Measurements from ENCODE around the gene TBX1. TPM values are rescaled to one million over a fixed set of nuclear protein-coding genes. Genes with fewer than 3 reads are reported as not detected.

The TBX1 gene
- total RNA-seq, 1 donor from 2014 or later, result 5.9 TPM

DNA sequence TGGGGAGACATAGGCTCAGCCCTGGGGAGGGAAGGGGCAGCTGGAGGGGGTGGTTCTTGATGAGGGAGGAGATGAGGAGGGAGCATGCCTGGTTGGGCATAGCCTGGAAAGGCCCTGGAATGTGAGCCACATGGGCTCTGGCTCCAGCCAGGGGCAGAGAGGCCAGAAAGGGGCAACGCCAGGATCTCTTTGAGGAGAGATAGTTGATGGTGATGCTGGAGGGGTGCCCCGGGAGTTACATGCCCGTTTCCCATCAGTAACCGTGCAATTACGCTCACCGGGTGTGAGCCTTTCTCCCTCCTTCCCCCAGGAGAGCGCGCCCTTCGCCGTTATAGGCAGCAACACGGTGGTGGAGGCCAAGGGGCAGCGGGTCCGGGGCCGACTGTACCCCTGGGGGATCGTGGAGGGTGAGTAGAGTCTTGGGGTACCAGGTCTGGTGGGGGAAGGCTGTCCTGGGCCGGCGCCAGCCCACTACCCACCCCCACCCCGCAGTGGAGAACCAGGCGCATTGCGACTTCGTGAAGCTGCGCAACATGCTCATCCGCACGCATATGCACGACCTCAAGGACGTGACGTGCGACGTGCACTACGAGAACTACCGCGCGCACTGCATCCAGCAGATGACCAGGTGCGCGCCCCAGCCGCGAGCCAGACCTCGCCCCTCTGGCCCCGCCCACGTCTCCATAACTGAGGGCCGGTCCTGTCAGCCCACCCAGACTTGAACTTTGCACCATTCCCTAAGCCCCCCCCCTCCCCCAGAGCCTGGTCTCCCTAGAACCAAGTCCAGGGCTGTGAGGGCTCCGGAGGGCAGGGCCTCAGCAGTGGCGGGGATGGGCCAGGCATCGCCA lies 39.0 kb upstream of the TBX1 start:
- peaks cover 62% of the 10 kb centered on the region for H3K27me3 Mint-ChIP-seq
- no peak for DNase-seq (ENCODE audit: low spot score, unreplicated experiment)
- H3K27ac Mint-ChIP-seq, result no peak overlapping the region
- H3K9me3 Mint-ChIP-seq (ENCODE audit: low read depth), result no peaks in the 10 kb centered on the region
- peaks cover 11% of the 10 kb centered on the region for H3K36me3 Mint-ChIP-seq (ENCODE audit: insufficient read depth)
- TF ChIP-seq, protein P1, sequence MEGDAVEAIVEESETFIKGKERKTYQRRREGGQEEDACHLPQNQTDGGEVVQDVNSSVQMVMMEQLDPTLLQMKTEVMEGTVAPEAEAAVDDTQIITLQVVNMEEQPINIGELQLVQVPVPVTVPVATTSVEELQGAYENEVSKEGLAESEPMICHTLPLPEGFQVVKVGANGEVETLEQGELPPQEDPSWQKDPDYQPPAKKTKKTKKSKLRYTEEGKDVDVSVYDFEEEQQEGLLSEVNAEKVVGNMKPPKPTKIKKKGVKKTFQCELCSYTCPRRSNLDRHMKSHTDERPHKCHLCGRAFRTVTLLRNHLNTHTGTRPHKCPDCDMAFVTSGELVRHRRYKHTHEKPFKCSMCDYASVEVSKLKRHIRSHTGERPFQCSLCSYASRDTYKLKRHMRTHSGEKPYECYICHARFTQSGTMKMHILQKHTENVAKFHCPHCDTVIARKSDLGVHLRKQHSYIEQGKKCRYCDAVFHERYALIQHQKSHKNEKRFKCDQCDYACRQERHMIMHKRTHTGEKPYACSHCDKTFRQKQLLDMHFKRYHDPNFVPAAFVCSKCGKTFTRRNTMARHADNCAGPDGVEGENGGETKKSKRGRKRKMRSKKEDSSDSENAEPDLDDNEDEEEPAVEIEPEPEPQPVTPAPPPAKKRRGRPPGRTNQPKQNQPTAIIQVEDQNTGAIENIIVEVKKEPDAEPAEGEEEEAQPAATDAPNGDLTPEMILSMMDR (IDR thresholded peaks at IDR 0.05; ENCODE audit: unreplicated experiment), result no peak
- no peak overlapping the region for H3K4me3 Mint-ChIP-seq (ENCODE audit: low read depth)
- H3K4me1 Mint-ChIP-seq (ENCODE audit: low read depth), result peaks cover 9% of the 10 kb centered on the region

DNA sequence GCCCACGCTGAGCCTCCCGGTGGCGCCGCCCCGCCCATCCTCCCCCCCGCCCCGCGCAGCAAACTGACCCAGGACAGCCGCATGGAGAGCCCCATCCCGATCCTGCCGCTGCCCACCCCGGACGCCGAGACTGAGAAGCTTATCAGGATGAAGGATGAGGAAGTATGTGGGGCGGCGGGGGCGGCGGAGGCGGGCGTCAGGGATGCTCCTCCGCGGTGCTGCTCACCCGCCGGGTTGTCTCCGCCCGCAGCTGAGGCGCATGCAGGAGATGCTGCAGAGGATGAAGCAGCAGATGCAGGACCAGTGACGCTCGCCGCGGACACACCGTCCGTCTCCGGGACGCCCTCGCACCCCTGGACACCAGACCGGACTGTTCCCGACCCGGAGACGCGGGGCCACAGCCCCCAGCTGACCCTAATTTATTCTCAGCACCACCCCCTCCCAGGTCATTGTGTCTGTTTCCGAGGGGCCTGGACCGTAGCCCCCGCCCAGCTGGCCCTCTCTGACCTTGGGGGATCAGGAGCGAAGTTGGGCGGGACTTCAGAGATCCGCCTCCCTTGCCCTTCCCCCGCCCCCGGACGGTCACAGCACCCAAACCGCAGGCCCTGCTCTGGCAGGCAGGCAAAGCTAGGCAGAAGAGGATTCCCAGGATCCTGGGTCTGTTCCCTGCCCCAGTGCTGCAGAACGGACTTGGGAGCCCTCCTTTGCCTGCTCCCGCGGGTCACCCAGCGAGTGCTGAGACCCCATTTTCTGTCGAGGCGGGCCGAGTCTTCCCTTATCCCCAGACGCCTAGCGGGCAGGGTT lies 38.2 kb upstream of the TBX1 start:
- Mint-ChIP-seq H3K4me3 (ENCODE audit: low read depth) (no peak overlapping the region), H3K4me1 (ENCODE audit: low read depth) (peaks cover 9% of the 10 kb centered on the region), H3K36me3 (ENCODE audit: insufficient read depth) (peaks cover 11% of the 10 kb centered on the region), H3K27ac (no peak overlapping the region), H3K27me3 (peaks cover 70% of the 10 kb centered on the region), H3K9me3 (ENCODE audit: low read depth) (no peaks in the 10 kb centered on the region)
- TF ChIP-seq, protein P1 (IDR thresholded peaks at IDR 0.05; ENCODE audit: unreplicated experiment), result no peak
- DNase-seq (ENCODE audit: low spot score, unreplicated experiment), result no peak

DNA sequence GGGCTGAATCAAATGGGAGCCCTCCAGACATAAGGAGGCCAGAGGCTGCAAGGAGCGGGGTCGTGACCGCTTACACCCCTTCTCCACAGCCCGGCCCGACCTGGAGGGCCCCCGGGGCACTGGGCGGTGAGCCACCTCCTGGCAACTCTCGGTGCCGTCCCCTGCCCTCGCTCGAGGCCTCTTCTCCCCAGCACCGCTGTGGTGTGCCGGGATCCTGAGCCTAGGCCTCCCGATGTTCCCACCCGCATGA lies 37.7 kb upstream of the TBX1 start:
- Mint-ChIP-seq H3K9me3 (ENCODE audit: low read depth) (no peaks in the 10 kb centered on the region), H3K36me3 (ENCODE audit: insufficient read depth) (peaks cover 11% of the 10 kb centered on the region), H3K4me1 (ENCODE audit: low read depth) (peaks cover 7% of the 10 kb centered on the region), H3K4me3 (ENCODE audit: low read depth) (no peak overlapping the region), H3K27me3 (peaks cover 72% of the 10 kb centered on the region), H3K27ac (no peak overlapping the region)
- no peak for DNase-seq (ENCODE audit: low spot score, unreplicated experiment)
- TF ChIP-seq, protein P1 (IDR thresholded peaks at IDR 0.05; ENCODE audit: unreplicated experiment), result no peak

GRCh38 chr22:19723232-19723982 lies 37.2 kb upstream of the TBX1 start, which contains the start of gene GP1BB:
Gene GP1BB, plus strand, starts transcription at chr22:19723539. Its CDS starts 31 bp downstream, at chr22:19723570.
- peak within 1 kb of the TSS; percentile 48 for H3K4me3 Mint-ChIP-seq (ENCODE audit: low read depth)
- TF ChIP-seq, protein P1 (IDR thresholded peaks at IDR 0.05; ENCODE audit: unreplicated experiment), result no peak
- H3K27me3 Mint-ChIP-seq, result peaks cover 75% of the 10 kb centered on the region
- H3K9me3 Mint-ChIP-seq (ENCODE audit: low read depth), result no peaks in the 10 kb centered on the region
- peaks cover 7% of the 10 kb centered on the region for H3K4me1 Mint-ChIP-seq (ENCODE audit: low read depth)
- peaks cover 11% of the 10 kb centered on the region for H3K36me3 Mint-ChIP-seq (ENCODE audit: insufficient read depth)
- DNase-seq (ENCODE audit: low spot score, unreplicated experiment), result no peak
- H3K27ac Mint-ChIP-seq, result no peak within 1 kb of the TSS

Measured in progenitor cell of endocrine pancreas (in vitro differentiated cells).